ENCODE measurements around the gene PAK6. TPM values are rescaled to one million over a fixed set of nuclear protein-coding genes. Genes with fewer than 3 reads are reported as not detected.

PAK6 gene
- polyA plus RNA-seq, 1 experiment, result not detected

DNA sequence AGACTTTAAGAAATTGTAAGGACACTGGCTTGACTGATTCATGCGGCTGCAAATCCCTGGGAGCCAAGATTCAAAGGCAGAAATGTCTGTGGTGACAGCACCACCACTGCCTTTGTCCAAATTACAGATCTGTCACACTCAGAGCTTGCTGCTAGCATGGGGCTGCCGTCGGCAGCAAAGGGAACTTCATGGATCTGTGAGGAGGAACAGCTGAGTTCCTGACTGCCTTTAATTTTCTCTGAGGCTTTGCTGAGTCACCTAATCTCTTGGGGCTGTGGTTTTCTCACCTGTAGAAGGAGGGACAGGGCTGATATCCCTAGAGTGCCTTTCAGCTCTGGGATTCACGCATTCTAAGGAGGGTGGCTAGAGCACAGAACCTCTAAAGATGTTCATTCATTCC, 4.1 kb upstream of the PAK6 start:
- Histone ChIP-seq H3K27ac (ENCODE audit: low read depth, low read length) (no peak overlapping the region), H3K4me3 (ENCODE audit: low read depth, low read length) (no peak overlapping the region), H3K27me3 (ENCODE audit: control insufficient read depth, insufficient read depth, low read length) (peaks cover 1% of the 10 kb centered on the region), H3K9me3 (ENCODE audit: control insufficient read depth, insufficient read depth, low read length) (no peaks in the 10 kb centered on the region)
- no peak for DNase-seq (ENCODE audit: low read depth, low spot score)
- TF ChIP-seq, protein P1, sequence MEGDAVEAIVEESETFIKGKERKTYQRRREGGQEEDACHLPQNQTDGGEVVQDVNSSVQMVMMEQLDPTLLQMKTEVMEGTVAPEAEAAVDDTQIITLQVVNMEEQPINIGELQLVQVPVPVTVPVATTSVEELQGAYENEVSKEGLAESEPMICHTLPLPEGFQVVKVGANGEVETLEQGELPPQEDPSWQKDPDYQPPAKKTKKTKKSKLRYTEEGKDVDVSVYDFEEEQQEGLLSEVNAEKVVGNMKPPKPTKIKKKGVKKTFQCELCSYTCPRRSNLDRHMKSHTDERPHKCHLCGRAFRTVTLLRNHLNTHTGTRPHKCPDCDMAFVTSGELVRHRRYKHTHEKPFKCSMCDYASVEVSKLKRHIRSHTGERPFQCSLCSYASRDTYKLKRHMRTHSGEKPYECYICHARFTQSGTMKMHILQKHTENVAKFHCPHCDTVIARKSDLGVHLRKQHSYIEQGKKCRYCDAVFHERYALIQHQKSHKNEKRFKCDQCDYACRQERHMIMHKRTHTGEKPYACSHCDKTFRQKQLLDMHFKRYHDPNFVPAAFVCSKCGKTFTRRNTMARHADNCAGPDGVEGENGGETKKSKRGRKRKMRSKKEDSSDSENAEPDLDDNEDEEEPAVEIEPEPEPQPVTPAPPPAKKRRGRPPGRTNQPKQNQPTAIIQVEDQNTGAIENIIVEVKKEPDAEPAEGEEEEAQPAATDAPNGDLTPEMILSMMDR (IDR thresholded peaks at IDR 0.05; ENCODE audit: low read depth, low read length), result no peak
- CTCF ChIA-PET, result interaction anchor here (0.7 kb wide), 1 partner anchor 44 kb away, joined by 3 read pairs; no protein-coding TSS in a partner anchor
- POLR2A ChIA-PET, result no interaction called here

DNA sequence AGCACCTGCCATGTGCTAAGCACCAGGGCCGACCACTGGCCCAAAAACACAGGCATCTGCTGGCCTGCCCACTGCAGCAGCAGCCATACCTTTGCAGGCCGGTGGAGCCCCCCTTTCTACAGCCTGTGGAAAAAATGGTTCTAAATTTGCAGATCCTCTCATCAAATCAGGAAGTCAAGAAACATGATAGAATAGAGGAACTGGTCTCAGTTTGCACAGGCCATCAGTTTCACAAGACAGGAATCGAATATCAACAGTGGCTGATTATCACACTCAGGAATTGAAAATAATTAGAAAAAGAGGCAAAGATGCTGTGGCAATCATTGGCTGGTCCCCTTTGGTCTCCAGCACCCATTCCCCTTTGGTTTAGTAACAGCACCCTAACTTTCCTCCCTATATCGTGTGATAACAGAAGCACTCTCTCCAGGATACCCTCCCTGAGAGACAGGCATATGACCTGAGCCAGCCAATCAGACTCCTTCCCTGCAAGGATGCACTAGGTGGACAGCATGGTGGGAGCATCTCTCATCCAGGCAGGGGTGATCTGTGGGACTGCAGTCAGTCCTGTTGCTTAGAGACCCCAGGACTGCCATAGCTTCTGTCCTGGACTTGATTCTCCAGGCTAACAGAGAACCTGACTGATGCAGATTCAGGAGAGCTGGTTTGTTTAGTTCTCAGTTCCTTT, 3.5 kb upstream of the PAK6 start:
- ChIA-PET CTCF (interaction anchor here (1.6 kb wide), 1 partner anchor 44 kb away, joined by 4 read pairs; no protein-coding TSS in a partner anchor), POLR2A (no interaction called here)
- TF ChIP-seq, protein P1 (IDR thresholded peaks at IDR 0.05; ENCODE audit: low read depth, low read length), result no peak
- H3K27me3 ChIP-seq (ENCODE audit: control insufficient read depth, insufficient read depth, low read length), result peaks cover 6% of the 10 kb centered on the region
- H3K27ac ChIP-seq (ENCODE audit: low read depth, low read length), result no peak overlapping the region
- no peak overlapping the region for H3K4me3 ChIP-seq (ENCODE audit: low read depth, low read length)
- H3K9me3 ChIP-seq (ENCODE audit: control insufficient read depth, insufficient read depth, low read length), result no peaks in the 10 kb centered on the region
- no peak for DNase-seq (ENCODE audit: low read depth, low spot score)

DNA sequence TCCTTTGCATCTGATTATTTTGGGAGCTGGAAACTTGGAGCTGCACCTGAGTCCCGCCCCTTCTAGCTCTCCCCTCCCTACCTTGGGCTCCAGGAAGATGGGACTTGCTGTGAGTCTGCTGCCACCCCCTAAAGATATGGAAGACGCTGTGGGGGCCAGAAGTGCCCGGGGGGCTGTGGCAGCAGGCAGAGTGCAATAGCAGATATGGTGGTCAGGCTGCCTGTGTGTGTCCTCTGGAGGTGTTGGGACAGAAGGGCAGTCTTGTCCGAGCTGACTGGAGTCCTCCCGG, 485 bp downstream of the PAK6 start:
- POLR2A ChIA-PET, result no interaction called here
- CTCF ChIA-PET, result interaction anchor here (0.9 to 2.6 kb wide), 4 partner anchors 22 to 40 kb away, joined by 3 to 17 read pairs (median 12); no protein-coding TSS in a partner anchor

DNA sequence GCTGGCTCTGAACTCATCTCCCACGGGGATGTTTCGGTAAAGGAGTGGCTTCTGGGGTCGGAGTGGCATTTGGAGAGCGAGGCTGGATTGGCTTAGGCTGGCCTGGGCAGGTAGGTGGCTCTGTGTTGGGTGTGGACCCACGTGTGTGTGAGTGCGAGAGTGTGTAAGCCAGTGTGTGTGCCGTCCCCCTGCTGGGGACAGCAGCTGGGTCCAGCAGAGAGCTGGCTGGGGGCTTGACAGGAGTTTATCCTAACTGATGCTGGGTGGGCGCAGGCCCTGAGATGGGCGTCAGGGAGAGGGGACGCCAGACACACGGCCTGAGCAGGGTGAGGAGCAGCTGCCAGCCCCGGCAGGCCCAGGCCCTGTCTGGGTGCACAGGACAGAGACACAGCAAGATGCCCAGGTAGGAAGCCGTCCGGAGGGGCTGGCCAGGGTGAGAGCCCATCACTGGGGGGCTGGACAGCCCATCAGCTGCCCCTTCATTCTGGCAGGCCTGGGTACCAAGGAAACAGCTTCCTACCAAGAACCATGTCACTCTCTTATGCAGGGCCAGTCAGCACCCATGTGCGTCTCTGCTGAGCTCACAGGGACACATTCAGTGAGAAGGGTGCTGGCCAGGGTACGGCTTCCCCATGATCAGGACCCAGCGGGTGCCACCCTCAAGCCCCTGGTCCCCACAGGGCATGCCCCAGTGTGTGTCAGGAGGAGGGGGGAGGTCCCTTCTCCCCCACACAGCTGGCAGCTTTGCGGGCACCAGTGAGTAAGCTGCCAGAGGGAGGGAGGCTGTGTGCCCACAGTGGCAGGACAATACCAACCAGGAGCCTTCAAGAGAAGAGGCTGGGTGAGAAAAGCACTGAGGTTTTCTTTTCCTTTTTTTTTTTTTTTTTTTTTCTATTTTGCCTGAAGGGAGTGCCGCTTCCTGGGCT, 1.1 kb downstream of the PAK6 start:
- Histone ChIP-seq H3K27me3 (ENCODE audit: control insufficient read depth, insufficient read depth, low read length) (peaks cover 11% of the 10 kb centered on the region), H3K9me3 (ENCODE audit: control insufficient read depth, insufficient read depth, low read length) (no peaks in the 10 kb centered on the region), H3K4me3 (ENCODE audit: low read depth, low read length) (no peak overlapping the region), H3K27ac (ENCODE audit: low read depth, low read length) (no peak overlapping the region)
- DNase-seq (ENCODE audit: low read depth, low spot score), result no peak
- TF ChIP-seq, protein P1 (IDR thresholded peaks at IDR 0.05; ENCODE audit: low read depth, low read length), result no peak
- POLR2A ChIA-PET, result no interaction called here
- CTCF ChIA-PET, result interaction anchor here (2.0 to 2.6 kb wide), 2 partner anchors 23 to 35 kb away, joined by 12 to 17 read pairs; no protein-coding TSS in a partner anchor

More for the DNA sequence above, 485 bp downstream of the PAK6 start:
- peak overlapping the region; percentile 53 for H3K4me3 ChIP-seq (ENCODE audit: low read depth, low read length)
- no peaks in the 10 kb centered on the region for H3K9me3 ChIP-seq (ENCODE audit: control insufficient read depth, insufficient read depth, low read length)
- no peak for DNase-seq (ENCODE audit: low read depth, low spot score)
- peaks cover 11% of the 10 kb centered on the region for H3K27me3 ChIP-seq (ENCODE audit: control insufficient read depth, insufficient read depth, low read length)
- TF ChIP-seq, protein P1 (IDR thresholded peaks at IDR 0.05; ENCODE audit: low read depth, low read length), result no peak
- H3K27ac ChIP-seq (ENCODE audit: low read depth, low read length), result no peak overlapping the region
